Uterus (tissue), 2 donors: ENCODE results near the gene SHISA9.

ENCODE experiments used
- POLR2A ChIP-seq, 2 donors: fragments of 450-650 bp; IDR thresholded peaks; one replicate each; pipeline ENCODE4 v1.6.1; 2016; ENCODE audit warnings: antibody characterized with exemption in 2 of 2, mild to moderate bottlenecking in 1 of 2, moderate library complexity in 1 of 2
- TF ChIP-seq, protein P1 (sequence below), 4 experiments: fragments of 200-600 bp in 2 of 4; fragments of 450-650 bp in 2 of 4; sonication (generic) in 2 of 4; IDR thresholded peaks; one replicate each; pipeline ENCODE4 v1.5.1; 2016 to 2019; ENCODE audit warnings: antibody characterized with exemption in 4 of 4, mild to moderate bottlenecking in 2 of 4, moderate library complexity in 1 of 4

DNA sequence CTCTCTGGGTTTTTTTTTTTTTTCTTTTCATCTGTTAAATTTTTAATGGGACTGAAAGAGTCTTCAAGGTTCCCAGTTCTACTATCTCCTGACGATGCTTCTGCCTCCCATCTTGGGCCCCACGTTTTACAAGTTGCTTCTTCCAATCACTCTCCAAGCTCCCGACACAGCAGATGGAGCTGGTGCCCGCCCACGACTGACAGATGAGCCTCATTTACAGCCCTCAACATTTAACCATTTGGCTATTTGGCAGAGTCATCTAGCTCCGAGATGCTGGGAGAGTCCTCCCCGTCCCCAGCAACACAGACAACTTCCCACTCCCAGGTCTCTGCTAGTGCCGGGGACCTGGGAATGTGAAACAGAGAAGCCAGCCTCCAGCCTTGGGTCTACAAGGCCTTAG, 276.9 kb downstream of the SHISA9 start:
- TF ChIP-seq, protein P1, sequence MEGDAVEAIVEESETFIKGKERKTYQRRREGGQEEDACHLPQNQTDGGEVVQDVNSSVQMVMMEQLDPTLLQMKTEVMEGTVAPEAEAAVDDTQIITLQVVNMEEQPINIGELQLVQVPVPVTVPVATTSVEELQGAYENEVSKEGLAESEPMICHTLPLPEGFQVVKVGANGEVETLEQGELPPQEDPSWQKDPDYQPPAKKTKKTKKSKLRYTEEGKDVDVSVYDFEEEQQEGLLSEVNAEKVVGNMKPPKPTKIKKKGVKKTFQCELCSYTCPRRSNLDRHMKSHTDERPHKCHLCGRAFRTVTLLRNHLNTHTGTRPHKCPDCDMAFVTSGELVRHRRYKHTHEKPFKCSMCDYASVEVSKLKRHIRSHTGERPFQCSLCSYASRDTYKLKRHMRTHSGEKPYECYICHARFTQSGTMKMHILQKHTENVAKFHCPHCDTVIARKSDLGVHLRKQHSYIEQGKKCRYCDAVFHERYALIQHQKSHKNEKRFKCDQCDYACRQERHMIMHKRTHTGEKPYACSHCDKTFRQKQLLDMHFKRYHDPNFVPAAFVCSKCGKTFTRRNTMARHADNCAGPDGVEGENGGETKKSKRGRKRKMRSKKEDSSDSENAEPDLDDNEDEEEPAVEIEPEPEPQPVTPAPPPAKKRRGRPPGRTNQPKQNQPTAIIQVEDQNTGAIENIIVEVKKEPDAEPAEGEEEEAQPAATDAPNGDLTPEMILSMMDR (IDR thresholded peaks at IDR 0.05): no peak
- TF ChIP-seq POLR2A (IDR thresholded peaks at IDR 0.05): no peak
